GM21723 (cell line): ENCODE data around the gene PLCG1.

Source experiments
- ATAC-seq: cut with Tn5 transposase; IDR thresholded peaks from one replicate; pipeline ENCODE4 v1.9.1; 2021; ENCODE audit warnings: mild to moderate bottlenecking, moderate library complexity; ENCODE audit not compliant: unreplicated experiment

PLCG1 gene

DNA sequence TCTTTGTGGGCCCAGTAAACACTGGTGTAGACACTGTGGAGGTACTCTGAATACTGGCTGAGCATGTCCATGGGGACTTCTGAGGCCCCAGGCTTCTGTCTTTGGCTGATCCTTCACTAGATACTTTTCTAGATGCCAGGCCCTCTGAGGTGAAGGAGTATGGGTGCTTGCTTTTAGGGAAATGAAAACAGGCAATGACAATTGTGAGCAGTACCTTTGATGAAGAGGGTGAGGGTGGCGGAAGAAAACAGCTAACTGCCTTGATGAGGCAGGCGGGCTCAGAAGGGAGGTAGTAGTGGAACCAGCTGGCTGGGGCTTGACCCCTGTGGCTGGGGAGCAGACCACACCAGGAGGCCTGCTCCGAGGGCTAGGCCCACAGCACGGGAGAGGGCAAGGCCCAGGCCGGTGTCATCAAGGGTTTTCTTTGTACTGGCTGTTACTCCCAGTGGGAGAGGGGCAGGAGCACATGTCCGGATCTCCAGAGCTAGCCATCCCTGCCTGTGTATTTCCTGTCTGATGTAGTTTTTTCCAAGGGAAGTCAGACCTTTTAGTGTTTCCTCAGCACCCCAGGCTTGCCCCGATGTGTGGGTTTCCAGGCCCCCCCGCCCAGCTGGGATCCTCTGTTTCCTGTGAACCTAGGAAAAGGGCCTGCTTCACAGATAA lies 3.9 kb downstream of the PLCG1 start:
- no peak for ATAC-seq

DNA sequence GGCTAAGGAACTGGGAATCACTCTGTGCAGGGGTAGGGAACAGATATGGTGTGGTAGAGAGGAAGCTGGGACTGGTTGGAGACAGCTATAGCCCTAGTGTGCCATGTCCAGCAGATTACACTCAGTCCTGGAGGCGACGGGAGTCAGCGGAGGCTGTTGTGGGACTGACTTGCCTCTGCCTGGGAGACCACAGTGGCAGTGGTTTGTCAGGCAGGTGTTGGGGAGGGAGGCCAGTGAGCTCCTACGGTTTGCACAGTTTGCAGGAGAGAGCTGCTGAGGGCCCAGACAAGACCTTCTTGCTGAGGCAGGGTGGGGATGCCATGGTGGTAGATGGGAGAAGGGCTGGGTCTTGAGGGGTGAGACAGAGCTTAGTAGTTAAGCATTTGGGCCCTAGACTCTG lies 4.9 kb downstream of the PLCG1 start:
- no peak for ATAC-seq

GRCh38 chr20:41142919-41143318 lies 5.6 kb downstream of the PLCG1 start:
- no peak for ATAC-seq

DNA sequence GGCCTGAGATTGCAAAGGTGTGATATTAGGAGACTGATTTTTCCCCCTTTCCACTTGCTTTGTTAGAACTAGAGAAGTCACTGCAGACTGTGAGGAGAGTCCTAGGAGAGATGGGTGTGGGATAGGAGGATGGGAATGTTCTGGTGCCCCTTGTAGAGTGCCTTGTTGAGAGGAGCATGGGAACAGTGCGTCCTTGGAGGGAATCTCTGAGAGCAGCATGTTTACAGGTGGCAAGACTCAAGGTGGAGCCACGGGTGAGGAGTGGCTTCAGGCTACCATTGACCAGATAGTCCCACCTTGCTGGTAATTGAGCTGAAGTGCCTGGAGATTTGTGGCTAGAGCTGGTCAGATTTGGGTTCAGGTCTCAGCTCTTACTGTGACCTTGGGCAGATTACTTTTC lies 6.0 kb downstream of the PLCG1 start:
- ATAC-seq: no peak

DNA sequence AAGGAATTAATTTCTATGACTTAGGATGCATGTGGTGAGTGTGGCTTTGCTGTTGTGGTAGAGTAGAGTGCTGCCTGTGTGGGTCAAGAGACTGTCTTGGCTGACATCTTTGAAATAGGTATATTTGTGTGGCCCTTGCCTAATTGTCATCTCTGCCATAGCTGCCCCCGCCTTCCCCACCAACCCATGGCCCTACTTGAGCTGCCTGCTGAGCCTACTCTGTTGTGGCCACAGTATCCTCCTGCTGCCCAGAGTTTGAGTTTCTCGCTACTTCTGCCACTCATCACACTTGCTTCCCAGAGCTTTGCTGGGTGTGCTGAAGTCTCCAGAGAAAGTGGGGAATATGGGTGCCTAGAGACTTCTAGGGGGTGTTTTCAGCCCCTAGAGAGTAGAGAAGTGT lies 8.0 kb downstream of the PLCG1 start:
- no peak for ATAC-seq

DNA sequence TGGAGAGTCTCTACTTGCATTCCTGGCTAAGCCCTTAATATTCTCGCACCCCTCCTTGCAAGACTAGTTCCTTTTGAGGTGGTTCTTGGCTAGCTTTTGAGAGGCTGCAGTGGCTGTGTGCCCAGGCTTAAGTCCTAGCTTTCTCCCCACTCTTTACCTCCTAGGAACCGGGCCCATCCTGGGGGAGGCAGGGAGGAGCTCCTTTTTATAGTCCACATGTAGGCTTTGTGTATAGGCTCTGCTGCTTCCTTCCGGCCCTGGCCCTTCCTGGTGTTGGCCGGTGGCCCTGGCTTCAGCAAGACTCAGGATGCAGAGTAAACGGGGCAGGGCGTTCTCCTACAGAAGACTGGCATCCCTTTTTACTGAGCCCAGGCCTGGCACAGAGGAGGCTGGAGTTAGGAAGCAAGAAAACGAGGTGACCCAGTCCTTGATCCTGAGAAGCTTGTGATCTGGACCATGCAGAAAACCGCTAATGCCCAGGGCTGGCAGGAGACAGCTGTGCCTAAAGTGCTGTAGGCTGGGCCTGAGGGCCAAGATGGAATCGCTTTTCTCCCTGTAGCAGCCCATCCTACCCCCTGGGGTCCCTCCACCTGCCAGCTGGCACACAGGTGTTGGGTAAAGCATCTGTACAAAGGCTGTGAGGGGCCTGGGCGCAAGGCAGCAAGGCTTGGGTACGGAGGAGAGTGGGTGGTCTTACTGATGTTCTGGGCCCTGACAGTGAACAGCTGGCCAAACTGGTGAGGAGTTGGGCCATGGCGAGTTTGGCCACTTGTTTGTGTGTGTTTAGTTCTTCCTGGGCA lies 8.7 kb downstream of the PLCG1 start:
- no peak for ATAC-seq

DNA sequence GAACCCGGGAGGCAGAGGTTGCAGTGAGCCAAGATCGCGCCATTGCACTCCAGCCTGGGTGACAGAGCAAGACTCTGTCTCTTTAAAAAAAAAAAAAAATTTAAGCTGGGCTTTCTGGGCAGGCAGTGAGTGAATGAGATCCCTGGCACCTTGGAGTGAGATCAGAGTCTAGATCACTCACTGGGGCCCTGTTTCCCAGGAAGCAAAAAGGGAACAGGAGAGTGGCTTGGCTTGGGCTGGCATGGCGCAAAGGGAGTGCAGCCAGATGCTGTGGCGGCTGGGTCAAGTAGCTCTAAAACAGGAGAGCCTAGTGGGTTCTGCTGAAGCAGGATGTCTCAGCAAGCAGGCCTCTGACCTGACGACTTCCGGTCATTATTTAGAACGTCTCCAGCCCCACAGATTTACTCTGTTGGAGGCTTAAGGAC lies 10.4 kb downstream of the PLCG1 start:
- no peak for ATAC-seq

DNA sequence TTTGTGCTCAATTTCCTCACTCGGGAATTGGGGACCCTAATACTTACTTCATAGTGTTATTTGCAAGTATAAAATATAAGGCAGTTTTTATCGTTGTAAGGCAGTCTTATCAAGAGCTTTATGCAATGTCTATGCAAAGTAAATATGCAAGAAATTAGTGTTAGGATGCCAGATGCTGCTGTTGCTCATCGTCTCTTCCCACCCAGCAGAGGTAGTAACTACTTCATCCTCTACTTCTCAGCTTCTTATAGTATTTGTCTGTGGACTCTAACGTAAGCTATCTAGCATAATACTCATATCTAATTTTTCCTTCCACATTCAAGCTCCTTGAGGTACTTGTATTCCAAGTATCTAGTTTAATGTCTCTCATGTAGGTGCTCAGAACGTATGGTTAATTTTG lies 11.6 kb downstream of the PLCG1 start:
- no peak for ATAC-seq

DNA sequence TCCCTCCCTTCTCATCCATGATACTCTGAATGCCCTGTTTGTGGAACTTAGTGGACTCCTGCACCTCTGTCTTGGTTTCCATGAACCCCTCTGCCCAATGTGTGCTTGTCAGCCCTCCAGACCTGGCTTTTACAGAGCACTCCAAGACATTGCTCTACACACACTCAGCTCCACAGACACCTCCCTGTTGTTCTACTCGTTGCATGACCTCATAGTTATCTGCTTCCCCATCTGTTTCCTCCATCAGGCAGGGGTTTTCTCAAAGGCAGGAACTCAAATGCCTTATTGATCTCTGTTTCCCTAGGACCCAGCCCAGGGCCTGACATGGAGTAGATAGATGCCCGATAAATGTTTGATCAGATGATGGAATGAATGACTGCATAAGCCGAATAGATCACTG lies 13.3 kb downstream of the PLCG1 start:
- no peak for ATAC-seq

- no peak for ATAC-seq
Measured at GRCh38 chr20:41151134-41151869, 14.0 kb downstream of the PLCG1 start.

DNA sequence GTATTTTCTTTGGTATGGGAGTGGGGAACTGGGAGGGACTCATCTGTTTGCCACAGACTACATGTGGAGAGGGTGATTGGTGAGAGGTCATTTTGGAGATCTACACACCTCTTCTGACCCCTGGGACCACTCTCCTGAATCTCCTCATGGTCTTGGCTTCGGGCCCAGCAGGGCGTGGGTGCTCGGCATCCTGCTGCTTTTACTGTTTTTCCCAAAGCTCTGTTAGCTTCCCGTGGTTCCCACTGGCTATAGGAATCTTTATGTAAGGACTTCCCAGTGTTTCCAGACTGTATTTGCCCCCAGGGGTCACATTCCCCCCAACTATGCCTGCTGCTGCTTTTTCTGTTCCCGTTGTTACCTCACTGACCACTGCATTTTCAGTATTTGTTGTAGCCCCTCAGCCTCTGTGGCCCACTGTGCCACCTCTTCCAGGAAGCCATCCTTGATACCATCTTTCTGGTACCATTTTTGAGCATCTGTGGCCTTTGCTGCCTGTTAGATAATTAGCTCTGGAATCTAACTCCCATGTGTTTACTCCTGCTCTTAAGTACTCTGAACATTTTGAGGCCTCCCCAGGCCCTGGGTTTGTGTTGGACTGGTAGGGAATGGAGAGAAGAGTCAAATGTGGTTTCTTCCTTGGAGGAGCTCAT lies 14.9 kb downstream of the PLCG1 start:
- ATAC-seq: no peak

- ATAC-seq: no peak
Measured at GRCh38 chr20:41154436-41155176, 17.3 kb downstream of the PLCG1 start.

- no peak for ATAC-seq
Measured at GRCh38 chr20:41155261-41155660, 17.9 kb downstream of the PLCG1 start.

DNA sequence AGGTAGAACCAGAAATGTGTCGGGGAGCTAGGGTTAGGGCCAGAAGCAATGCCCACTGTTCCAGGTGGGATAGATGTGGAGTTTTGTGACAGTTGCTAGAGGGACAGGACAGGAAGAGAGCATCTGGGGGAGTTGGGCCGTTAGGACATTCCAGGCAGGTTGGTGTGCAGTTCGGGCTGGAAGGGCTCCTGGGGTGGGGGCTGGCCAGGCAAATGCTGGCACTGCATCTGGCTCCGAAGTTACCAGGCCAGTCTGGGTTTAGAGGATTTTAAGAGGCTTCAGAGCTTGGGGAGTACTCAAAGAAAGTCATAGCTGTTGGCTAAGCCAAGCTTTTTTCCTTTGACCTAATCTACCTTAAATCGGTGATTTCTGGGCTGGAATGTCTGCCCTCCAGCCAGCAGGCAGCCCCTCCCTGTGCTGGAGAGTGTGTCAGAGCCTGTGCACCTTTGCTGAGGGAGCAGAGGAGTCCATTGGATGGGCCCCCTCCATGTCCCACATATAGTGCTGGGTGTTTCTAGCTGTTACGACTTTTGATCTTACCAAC lies 20.8 kb downstream of the PLCG1 start:
- no peak for ATAC-seq

GRCh38 chr20:41159547-41159946 lies 22.2 kb downstream of the PLCG1 start:
- no peak for ATAC-seq

GRCh38 chr20:41160686-41161085 lies 23.3 kb downstream of the PLCG1 start:
- no peak for ATAC-seq

DNA sequence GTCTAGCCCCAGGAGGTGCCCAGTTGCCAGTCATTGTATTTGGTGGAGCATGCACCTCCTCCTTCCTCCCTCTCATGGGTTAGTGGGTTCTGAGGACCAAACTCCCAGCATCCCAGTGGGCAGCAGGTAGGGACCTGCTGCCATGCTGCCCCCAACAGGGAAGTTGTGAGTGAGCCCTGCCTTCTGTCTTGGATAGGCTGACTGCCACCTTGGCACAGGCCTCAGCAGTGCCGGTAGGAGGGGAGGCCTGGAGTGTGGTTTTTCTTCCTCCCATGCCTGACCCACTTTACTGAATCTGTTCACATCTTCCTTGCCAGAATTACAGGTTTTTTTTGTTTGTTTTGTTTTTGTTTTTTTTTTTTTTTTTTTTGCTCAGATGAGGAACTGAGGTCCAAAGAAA lies 24.5 kb downstream of the PLCG1 start:
- ATAC-seq: no peak

DNA sequence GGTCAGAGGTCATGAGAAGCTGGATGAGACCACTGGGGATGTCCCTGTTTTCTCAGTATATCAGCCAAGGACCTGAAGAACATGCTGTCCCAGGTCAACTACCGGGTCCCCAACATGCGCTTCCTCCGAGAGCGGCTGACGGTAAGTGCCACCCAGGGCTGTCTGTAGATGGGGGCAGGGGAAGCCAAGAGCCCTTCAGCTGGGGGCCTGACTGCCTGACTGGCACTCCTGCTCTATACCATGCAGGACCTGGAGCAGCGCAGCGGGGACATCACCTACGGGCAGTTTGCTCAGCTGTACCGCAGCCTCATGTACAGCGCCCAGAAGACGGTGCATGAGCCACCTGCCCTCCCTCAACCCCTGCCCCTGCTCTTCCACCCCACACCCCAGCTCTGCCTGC lies 25.1 kb downstream of the PLCG1 start:
- no peak for ATAC-seq

- no peak for ATAC-seq
Measured at GRCh38 chr20:41163821-41164220, 26.5 kb downstream of the PLCG1 start.
